SK-N-MC (cell line): ENCODE data around the gene THAP6.

ENCODE experiments used
- EZH2 ChIP-seq: fragments of 200-600 bp; sonication (generic); IDR thresholded peaks from one replicate; pipeline ENCODE4 v1.6.1; 2017; ENCODE audit warnings: antibody characterized with exemption
- FOXP2 ChIP-seq: optimal IDR thresholded peaks from 2 replicates; pipeline ENCODE3; 2011; ENCODE audit warnings: mild to moderate bottlenecking, moderate library complexity; ENCODE audit not compliant: insufficient read depth; ENCODE audit errors: extremely low read length, control extremely low read depth
- POLR2AphosphoS5 ChIP-seq: IDR thresholded peaks from 2 replicates; pipeline ENCODE4 v1.6.1; 2012; ENCODE audit warnings: mild to moderate bottlenecking, low read depth, low read length, borderline replicate concordance

DNA sequence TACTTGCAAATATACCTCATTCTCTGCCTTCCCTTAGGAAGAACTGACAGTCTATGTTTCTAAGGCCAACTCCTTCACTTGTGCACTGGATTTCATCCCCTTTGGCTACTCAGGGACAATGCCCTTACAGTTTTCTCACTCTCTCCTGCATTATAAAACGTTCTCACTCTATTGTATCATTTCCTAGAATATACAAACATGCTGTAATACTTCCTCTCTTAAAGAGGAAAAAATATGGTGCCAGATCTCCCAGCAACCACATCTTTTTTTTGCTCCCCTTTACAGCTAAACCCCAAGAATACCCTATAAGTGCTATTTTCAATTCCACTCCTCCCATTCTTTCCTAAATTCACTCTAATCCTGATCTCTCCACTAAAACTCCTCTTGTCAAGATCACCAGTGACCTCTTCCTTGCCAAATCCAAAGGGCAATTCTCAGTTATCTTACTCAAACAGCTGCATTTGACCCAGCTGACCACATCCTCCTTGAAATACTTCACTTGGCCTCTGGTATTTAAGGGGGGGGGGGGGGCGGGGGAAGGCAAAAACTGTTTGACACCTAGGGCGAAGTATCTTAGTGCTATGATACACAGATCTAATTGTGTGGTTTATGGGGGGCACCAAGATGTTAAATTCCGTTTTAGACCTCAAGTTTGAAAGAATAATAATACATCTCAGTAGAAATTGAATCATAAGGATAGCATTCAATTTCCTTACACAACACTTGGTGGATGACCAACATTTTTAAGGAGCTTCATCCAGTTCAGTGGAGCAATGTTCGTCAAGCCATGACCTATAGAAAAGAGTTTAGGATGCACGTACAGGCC is 1.7 kb upstream of the THAP6 start:
- TF ChIP-seq POLR2AphosphoS5 (no peak), EZH2 (no peak), FOXP2 (no peak)
